ENCODE data around the gene CAB39. TPM values are rescaled to one million over a fixed set of nuclear protein-coding genes. Genes with fewer than 3 reads are reported as not detected.
A peak's percentile ranks its signal among the peaks of the same experiment; 100 is the strongest.

The CAB39 gene
- total RNA-seq, 1 experiment from 2014 or later = 86.1 TPM

- POLR2A ChIA-PET (ENCODE audit: unreplicated experiment) = no interaction called here
- peaks cover 3% of the 10 kb centered on the region; the same call in 1 of the 2 replicates for H3K36me3 ChIP-seq (ENCODE audit: low read depth)
- H3K9me3 ChIP-seq (ENCODE audit: insufficient read depth, low read depth) = no peaks in the 10 kb centered on the region
- no peak for TF ChIP-seq CTCF (conservative IDR thresholded peaks at IDR 0.05)
- TF ChIP-seq EZH2 (IDR thresholded peaks at IDR 0.05; ENCODE audit: low read depth) = no peak
- intact Hi-C loops (cut with micrococcal nuclease; ENCODE audit: unreplicated experiment) = no loop called here
- peaks cover 22% of the 10 kb centered on the region for H3K4me1 ChIP-seq (replicated peaks; ENCODE audit: insufficient read depth)
- H3K79me2 ChIP-seq (ENCODE audit: low read depth) = peaks cover 98% of the 10 kb centered on the region
- CTCF ChIA-PET = interaction anchor here (0.6 kb wide), 1 partner anchor 636 kb away, joined by 5 read pairs; no protein-coding TSS in a partner anchor
- DNase-seq = no peak
- no peaks in the 10 kb centered on the region for H3K27me3 ChIP-seq (ENCODE audit: insufficient read depth, low read depth)
- H3K27ac ChIP-seq = no peak overlapping the region
- H3K9me2 ChIP-seq (ENCODE audit: insufficient read depth) = no peaks in the 10 kb centered on the region
- peaks cover 49% of the 10 kb centered on the region for H4K20me1 ChIP-seq (ENCODE audit: insufficient read depth)
- no TSS peak for BruUV-seq (replicated peaks)
- no peak overlapping the region for H3K4me3 ChIP-seq
- H2AFZ ChIP-seq = no peak overlapping the region
- H3K4me2 ChIP-seq = no peak overlapping the region
- peaks cover 25% of the 10 kb centered on the region for H3F3A ChIP-seq (ENCODE audit: insufficient read depth, low read depth)
Measured at GRCh38 chr2:230731512-230731911, 18.9 kb downstream of the CAB39 start.

- Histone ChIP-seq H3K79me2 (ENCODE audit: low read depth) (peaks cover 97% of the 10 kb centered on the region), H3K9me2 (ENCODE audit: insufficient read depth) (no peaks in the 10 kb centered on the region), H3K4me3 (no peak overlapping the region), H3K27ac (0 out of 2 replicates have a peak overlapping the region, but pooled peaks have one; percentile 8), H3F3A (ENCODE audit: insufficient read depth, low read depth) (peaks cover 38% of the 10 kb centered on the region), H4K20me1 (ENCODE audit: insufficient read depth) (peaks cover 59% of the 10 kb centered on the region), H3K4me2 (no peak overlapping the region), H3K27me3 (ENCODE audit: insufficient read depth, low read depth) (no peaks in the 10 kb centered on the region), H3K9me3 (ENCODE audit: insufficient read depth, low read depth) (no peaks in the 10 kb centered on the region), H2AFZ (no peak overlapping the region), H3K4me1 (replicated peaks; ENCODE audit: insufficient read depth) (peaks cover 37% of the 10 kb centered on the region), H3K36me3 (ENCODE audit: low read depth) (no peaks in the 10 kb centered on the region)
- no TSS peak for BruUV-seq (replicated peaks)
- intact Hi-C loops (cut with micrococcal nuclease; ENCODE audit: unreplicated experiment) = no loop called here
- TF ChIP-seq EZH2 (IDR thresholded peaks at IDR 0.05; ENCODE audit: low read depth) (no peak), CTCF (conservative IDR thresholded peaks at IDR 0.05) (no peak)
- ChIA-PET POLR2A (ENCODE audit: unreplicated experiment) (no interaction called here), CTCF (interaction anchor here (0.6 kb wide), 1 partner anchor 19 kb away, joined by 3 read pairs; no protein-coding TSS in a partner anchor)
- no peak for DNase-seq
Measured at GRCh38 chr2:230732914-230733401, 20.3 kb downstream of the CAB39 start.

GRCh38 chr2:230734247-230735175 lies 21.9 kb downstream of the CAB39 start:
- Histone ChIP-seq H3K4me1 (replicated peaks; ENCODE audit: insufficient read depth) (peaks cover 52% of the 10 kb centered on the region), H3K9me2 (ENCODE audit: insufficient read depth) (no peaks in the 10 kb centered on the region), H3K27me3 (ENCODE audit: insufficient read depth, low read depth) (no peaks in the 10 kb centered on the region), H3F3A (ENCODE audit: insufficient read depth, low read depth) (peaks cover 41% of the 10 kb centered on the region), H4K20me1 (ENCODE audit: insufficient read depth) (peaks cover 57% of the 10 kb centered on the region), H2AFZ (no peak overlapping the region), H3K9me3 (ENCODE audit: insufficient read depth, low read depth) (no peaks in the 10 kb centered on the region), H3K4me2 (no peak overlapping the region), H3K36me3 (ENCODE audit: low read depth) (peaks cover 7% of the 10 kb centered on the region; the same call in 1 of the 2 replicates), H3K4me3 (no peak overlapping the region), H3K79me2 (ENCODE audit: low read depth) (peaks cover 97% of the 10 kb centered on the region), H3K27ac (0 out of 2 replicates have a peak overlapping the region, but pooled peaks have one; percentile 16)
- no peak for DNase-seq
- BruUV-seq (replicated peaks) = no TSS peak
- intact Hi-C loops (cut with micrococcal nuclease; ENCODE audit: unreplicated experiment) = loop anchor here (5.0 kb wide), 1 partner anchor 43 kb away; no protein-coding TSS in a partner anchor
- CTCF ChIA-PET = interaction anchor here (0.6 kb wide), 1 partner anchor 20 kb away, joined by 5 read pairs; no protein-coding TSS in a partner anchor
- POLR2A ChIA-PET (ENCODE audit: unreplicated experiment) = no interaction called here
- TF ChIP-seq CTCF (conservative IDR thresholded peaks at IDR 0.05) = no peak

Measured in PC-9 (cell line).